Kidney (tissue), 14 donors: ENCODE results near the gene POU3F1. TPM values are rescaled to one million over a fixed set of nuclear protein-coding genes. Genes with fewer than 3 reads are reported as not detected.

Experiments
- DNase-seq, 5 donors: peaks; one replicate each; pipeline ENCODE4 v3.0.0-alpha.2; 2013 to 2020
- FAIRE-seq: peaks from 2 replicates; lab custom pipeline; 2012; peaks lifted over from hg19 to GRCh38; lab: Jason Lieb, UNC
- H3K27ac ChIP-seq, 2 donors: one replicate each; pipeline ENCODE4 v1.7.0; 2013; ENCODE audit warnings: low read depth in 2 of 2, low read length in 2 of 2, inconsistent platforms in 1 of 2
- H3K27me3 ChIP-seq: one replicate; pipeline ENCODE4 v1.7.1; 2013; ENCODE audit warnings: low read length, inconsistent platforms; ENCODE audit not compliant: control insufficient read depth, insufficient read depth
- H3K36me3 ChIP-seq, 3 donors: one replicate each; pipeline versions ENCODE4 v1.7.0 to v1.7.1; 2013; ENCODE audit warnings: low read length in 3 of 3, control low read depth in 1 of 3, inconsistent platforms in 1 of 3; ENCODE audit not compliant: insufficient read depth in 3 of 3, control insufficient read depth in 2 of 3
- H3K4me1 ChIP-seq, 3 donors: one replicate each; pipeline versions ENCODE4 v1.7.0 to v1.7.1; 2013; ENCODE audit warnings: low read length in 3 of 3, inconsistent platforms in 1 of 3, low read depth in 1 of 3; ENCODE audit not compliant: control insufficient read depth in 2 of 3, insufficient read depth in 2 of 3
- H3K4me3 ChIP-seq, 3 donors: one replicate each; pipeline versions ENCODE4 v1.7.0 to v1.8.1; 2013; ENCODE audit warnings: low read length in 3 of 3, control low read depth in 1 of 3, inconsistent platforms in 1 of 3
- H3K9ac ChIP-seq, 3 donors: one replicate each; pipeline versions ENCODE4 v1.7.0 to v1.7.1; 2013; ENCODE audit warnings: low read length in 3 of 3, control low read depth in 1 of 3, inconsistent platforms in 1 of 3
- H3K9me3 ChIP-seq, 3 donors: one replicate each; pipeline versions ENCODE4 v1.7.0 to v1.7.1; 2013; ENCODE audit warnings: low read length in 3 of 3, control low read depth in 1 of 3, inconsistent platforms in 1 of 3; ENCODE audit not compliant: control insufficient read depth in 2 of 3, insufficient read depth in 1 of 3
- intact Hi-C: fragments of 100-400 bp; cut with DNase I; formaldehyde crosslinking; loops from one replicate; pipeline ENCODE4 v1.11.1; 2022
- polyA plus RNA-seq: library from polyadenylated mRNA; stranded (reverse); fragments of 350-450 nt; fragmentation: Illumina TruSeq; extraction: RNeasy Lipid Tissue Mini Kit (QIAGEN cat#74804); gene quantifications from one replicate; pipeline ENCODE4 v1.2.3, GENCODE V29; 2014; ENCODE audit warnings: low read depth, low replicate concordance; ENCODE audit not compliant: insufficient read depth
- total RNA-seq: library from RNA; stranded (reverse); fragmentation: NEBNext Ultra II Directional; extraction: Animal tissue kit (Norgen Biotek cat#: 25700); gene quantifications from one replicate; pipeline ENCODE4 v1.2.1, GENCODE V29; 2021
- TF ChIP-seq, protein P1 (sequence below): IDR thresholded peaks from 3 replicates; pipeline ENCODE4 v1.5.1; 2012; ENCODE audit warnings: mild to moderate bottlenecking, moderate library complexity, borderline replicate concordance; ENCODE audit not compliant: insufficient read depth; ENCODE audit errors: extremely low read depth
- donor health status: control.
- donor health status: control.
- donor health status: control.
- donor health status: control.
- donor health status: control.
- donor health status: DM: yes; HTN: yes; CAD: no.
- donor health status: Normal renal cell carcinoma (clear cell type).

Gene POU3F1
- total and polyA plus RNA-seq, 2 donors from 2014 or later: not detected

DNA sequence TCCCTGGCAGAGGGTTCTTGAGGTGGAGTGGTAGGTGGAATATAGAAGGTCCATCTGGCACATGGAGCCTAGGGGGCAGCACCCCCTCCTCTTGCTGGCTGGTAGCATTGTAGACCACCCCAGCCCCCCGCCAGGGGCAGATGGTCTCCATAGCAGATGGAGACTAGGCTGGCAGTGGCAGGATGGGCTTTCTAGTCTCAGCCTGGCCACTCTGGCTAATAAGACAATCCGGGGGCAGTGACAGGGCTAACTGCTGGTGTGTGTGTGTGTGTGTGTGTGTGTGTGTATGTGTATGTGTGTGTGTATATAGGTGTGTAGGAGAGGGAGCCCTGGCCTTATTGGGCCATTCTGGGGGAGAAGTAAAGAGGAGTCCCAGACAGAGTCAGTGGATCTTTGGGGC, 17.9 kb downstream of the POU3F1 start:
- TF ChIP-seq, protein P1, sequence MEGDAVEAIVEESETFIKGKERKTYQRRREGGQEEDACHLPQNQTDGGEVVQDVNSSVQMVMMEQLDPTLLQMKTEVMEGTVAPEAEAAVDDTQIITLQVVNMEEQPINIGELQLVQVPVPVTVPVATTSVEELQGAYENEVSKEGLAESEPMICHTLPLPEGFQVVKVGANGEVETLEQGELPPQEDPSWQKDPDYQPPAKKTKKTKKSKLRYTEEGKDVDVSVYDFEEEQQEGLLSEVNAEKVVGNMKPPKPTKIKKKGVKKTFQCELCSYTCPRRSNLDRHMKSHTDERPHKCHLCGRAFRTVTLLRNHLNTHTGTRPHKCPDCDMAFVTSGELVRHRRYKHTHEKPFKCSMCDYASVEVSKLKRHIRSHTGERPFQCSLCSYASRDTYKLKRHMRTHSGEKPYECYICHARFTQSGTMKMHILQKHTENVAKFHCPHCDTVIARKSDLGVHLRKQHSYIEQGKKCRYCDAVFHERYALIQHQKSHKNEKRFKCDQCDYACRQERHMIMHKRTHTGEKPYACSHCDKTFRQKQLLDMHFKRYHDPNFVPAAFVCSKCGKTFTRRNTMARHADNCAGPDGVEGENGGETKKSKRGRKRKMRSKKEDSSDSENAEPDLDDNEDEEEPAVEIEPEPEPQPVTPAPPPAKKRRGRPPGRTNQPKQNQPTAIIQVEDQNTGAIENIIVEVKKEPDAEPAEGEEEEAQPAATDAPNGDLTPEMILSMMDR: no peak
- no peaks in the 10 kb centered on the region for H3K9me3 ChIP-seq
- DNase-seq: peak in 1 of 5 donors; percentile 7
- H3K27me3 ChIP-seq: no peaks in the 10 kb centered on the region
- intact Hi-C loops: no loop called here
- H3K27ac ChIP-seq: no peak overlapping the region
- no peak for FAIRE-seq
- no peak overlapping the region for H3K4me3 ChIP-seq
- no peak overlapping the region for H3K9ac ChIP-seq
- H3K4me1 ChIP-seq: peaks cover 0 to 24% (median 5%) of the 10 kb centered on the region in 3 donors
- H3K36me3 ChIP-seq: peaks cover 6 to 13% (median 9%) of the 10 kb centered on the region in 3 donors

DNA sequence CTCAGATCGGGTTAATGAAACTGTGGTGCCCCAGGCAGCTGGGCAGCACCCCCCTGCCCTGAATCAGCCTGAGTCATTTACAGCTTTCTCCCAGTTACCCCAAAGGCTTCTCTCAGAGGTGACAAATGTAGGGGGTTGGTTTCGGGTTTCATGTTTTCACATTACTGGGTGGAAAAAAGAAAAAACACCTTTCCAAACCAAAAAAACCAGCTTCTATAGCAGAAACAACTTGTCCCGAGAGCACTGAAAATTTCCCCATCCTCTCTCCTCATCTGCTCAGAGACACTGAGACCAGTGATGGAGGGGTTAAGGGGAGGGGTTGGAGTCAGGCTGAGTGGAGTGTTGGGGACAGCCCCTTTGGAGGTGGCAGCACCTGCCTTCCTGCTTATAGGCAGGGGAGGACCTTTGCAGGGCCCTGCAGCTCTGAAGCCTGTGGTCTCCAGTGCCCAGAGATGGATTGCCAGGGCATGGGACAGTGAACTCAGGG, 18.4 kb downstream of the POU3F1 start:
- intact Hi-C loops: no loop called here
- no peak overlapping the region for H3K4me3 ChIP-seq
- H3K4me1 ChIP-seq: peaks cover 0 to 24% (median 5%) of the 10 kb centered on the region in 3 donors
- H3K36me3 ChIP-seq: peaks cover 7 to 17% (median 14%) of the 10 kb centered on the region in 3 donors
- TF ChIP-seq, protein P1: no peak
- H3K27ac ChIP-seq: no peak overlapping the region
- DNase-seq: peak in 1 of 5 donors; percentile 12
- no peaks in the 10 kb centered on the region for H3K9me3 ChIP-seq
- no peak overlapping the region for H3K9ac ChIP-seq
- H3K27me3 ChIP-seq: no peaks in the 10 kb centered on the region
- no peak for FAIRE-seq

DNA sequence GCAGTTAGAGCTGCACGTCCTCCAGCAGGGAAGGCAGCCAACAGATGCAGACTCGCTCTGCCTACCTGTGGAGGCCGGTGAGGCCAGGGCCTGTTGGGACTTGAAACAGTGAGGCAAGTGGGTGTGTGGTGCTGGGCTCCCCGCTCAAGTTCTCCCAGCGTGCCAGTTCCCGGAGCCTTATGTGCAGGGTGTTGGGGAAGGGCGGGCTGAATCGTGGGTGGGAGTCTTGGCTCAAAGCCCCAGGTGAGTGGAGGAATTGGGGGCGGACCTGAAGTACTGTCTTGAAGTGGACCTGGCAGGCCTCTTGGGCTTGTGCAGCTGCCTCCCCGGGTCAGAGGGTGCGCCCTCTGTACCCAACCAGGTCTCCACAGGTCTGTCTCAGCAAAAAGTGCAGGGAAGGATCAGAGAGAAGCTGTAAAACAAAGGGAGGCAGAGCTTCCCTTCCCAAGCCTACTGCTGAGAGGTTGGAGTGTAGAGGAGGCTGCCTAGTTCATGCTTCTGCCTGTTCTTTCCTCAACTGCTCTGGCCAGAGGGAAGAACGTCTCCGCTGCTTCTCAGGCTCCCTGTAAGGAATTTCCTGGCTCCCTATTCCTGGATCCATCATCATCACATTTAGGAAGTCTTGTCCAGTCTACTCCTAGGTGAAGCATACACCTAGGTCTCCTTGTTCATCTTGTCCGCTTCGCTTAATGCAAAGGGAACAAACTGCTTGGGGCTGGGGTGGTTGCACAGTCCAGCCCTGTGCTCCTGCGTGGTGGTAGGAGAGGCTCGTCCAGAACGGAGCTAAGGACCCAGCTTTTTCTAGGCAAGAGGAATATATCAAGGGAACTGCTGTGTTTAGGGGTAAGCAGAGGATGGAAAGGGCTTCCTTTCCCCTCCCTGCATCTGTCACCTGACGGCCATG, 19.1 kb downstream of the POU3F1 start:
- no peak overlapping the region for H3K27ac ChIP-seq
- FAIRE-seq (no peak), DNase-seq (no peak)
- H3K4me3 ChIP-seq: no peak overlapping the region
- TF ChIP-seq, protein P1: no peak
- no peaks in the 10 kb centered on the region for H3K27me3 ChIP-seq
- no peak overlapping the region for H3K9ac ChIP-seq
- H3K9me3 ChIP-seq: no peaks in the 10 kb centered on the region
- H3K4me1 ChIP-seq: peaks cover 0 to 24% (median 5%) of the 10 kb centered on the region in 3 donors
- intact Hi-C loops: no loop called here
- peaks cover 8 to 22% (median 21%) of the 10 kb centered on the region in 3 donors for H3K36me3 ChIP-seq
